Vagina (tissue), 2 donors: ENCODE data around the gene CBY3.

Source experiments
- CTCF ChIP-seq, 3 experiments: fragments of 450-650 bp in 2 of 3; fragments of 200-600 bp in 1 of 3; sonication (generic) in 1 of 3; IDR thresholded peaks; one replicate each; pipeline ENCODE4 v1.5.1; 2017 to 2019; ENCODE audit warnings: antibody characterized with exemption in 3 of 3, mild to moderate bottlenecking in 2 of 3, moderate library complexity in 2 of 3
- POLR2A ChIP-seq, 2 donors: fragments of 450-650 bp; IDR thresholded peaks; one replicate each; pipeline ENCODE4 v1.6.1; 2017; ENCODE audit warnings: antibody characterized with exemption in 2 of 2, mild to moderate bottlenecking in 2 of 2, moderate library complexity in 2 of 2
- POLR2AphosphoS5 ChIP-seq, 2 donors: sonication (generic); formaldehyde crosslinking; IDR thresholded peaks; one replicate each; pipeline ENCODE4 v1.9.0; 2017; ENCODE audit warnings: antibody characterized with exemption in 2 of 2, mild to moderate bottlenecking in 2 of 2, low read depth in 1 of 2; ENCODE audit not compliant: insufficient read depth in 1 of 2

- no peak for TF ChIP-seq CTCF (IDR thresholded peaks at IDR 0.05)
- TF ChIP-seq POLR2A (IDR thresholded peaks at IDR 0.05): no peak
- TF ChIP-seq POLR2AphosphoS5 (IDR thresholded peaks at IDR 0.05; ENCODE audit: insufficient read depth in 1 of 2, low read depth in 1 of 2): no peak
These were observed 49.5 kb upstream of the CBY3 start for GRCh38 chr5:179730356-179730755.
